WTC11 (cell line): ENCODE data around the gene TRIP12. TPM values are rescaled to one million over a fixed set of nuclear protein-coding genes. Genes with fewer than 3 reads are reported as not detected.

Experiments
- ATAC-seq: fragments of 200-7000 bp; cut with Tn5 transposase; 2 replicates; pipeline ENCODE4 v1.10.0; 2021; ENCODE audit warnings: mild to moderate bottlenecking, moderate library complexity
- CTCF ChIA-PET: fragments of 300-600 bp; sonication (Branson Sonifier 250); formaldehyde crosslinking; loops from one replicate; lab custom pipeline; 2021; ENCODE audit warnings: antibody characterized with exemption; lab: Charles Lee
- POLR2A ChIA-PET: fragments of 350-600 bp; sonication (Branson Sonifier 250); formaldehyde crosslinking; loops from one replicate; lab custom pipeline; 2021; ENCODE audit warnings: antibody characterized with exemption; lab: Charles Lee
- DNase-seq: peaks from one replicate; pipeline ENCODE4 v3.0.0; 2021; ENCODE audit warnings: low spot score
- H3K27ac Mint-ChIP-seq: 2 replicates; pipeline ENCODE4 v1.8.0; 2021; ENCODE audit warnings: mixed read lengths
- H3K27me3 Mint-ChIP-seq: 2 replicates; pipeline ENCODE4 v1.8.0; 2021; ENCODE audit warnings: low read depth, mild to moderate bottlenecking, moderate library complexity, mixed read lengths
- H3K36me3 Mint-ChIP-seq: 2 replicates; pipeline ENCODE4 v1.8.0; 2021; ENCODE audit warnings: mixed read lengths
- H3K4me1 Mint-ChIP-seq: 2 replicates; pipeline ENCODE4 v1.8.0; 2022; ENCODE audit warnings: mixed read lengths
- H3K4me3 Mint-ChIP-seq: 2 replicates; pipeline ENCODE4 v1.8.0; 2021; ENCODE audit warnings: mild to moderate bottlenecking, moderate library complexity, mixed read lengths
- H3K9me3 Mint-ChIP-seq: 2 replicates; pipeline ENCODE4 v1.8.0; 2021; ENCODE audit warnings: mixed read lengths
- ATF6 ChIP-seq: sonication (generic); formaldehyde crosslinking; IDR thresholded peaks from 2 replicates; pipeline ENCODE4 v1.8.1; 2023; ENCODE audit warnings: mild to moderate bottlenecking, missing genetic modification reagents
- CTCF ChIP-seq: fragments of 200-600 bp; IDR thresholded peaks from 2 replicates; pipeline ENCODE4 v1.8.0; 2022; ENCODE audit warnings: antibody characterized with exemption
- E2F5 ChIP-seq: sonication (generic); formaldehyde crosslinking; IDR thresholded peaks from 2 replicates; pipeline ENCODE4 v1.8.1; 2022; ENCODE audit warnings: mild to moderate bottlenecking, moderate library complexity, missing genetic modification reagents
- ESRRA ChIP-seq: sonication (generic); formaldehyde crosslinking; IDR thresholded peaks from 2 replicates; pipeline ENCODE4 v1.8.1; 2022; ENCODE audit warnings: mild to moderate bottlenecking, missing genetic modification reagents, borderline replicate concordance
- ETV6 ChIP-seq: sonication (generic); formaldehyde crosslinking; IDR thresholded peaks from 2 replicates; pipeline ENCODE4 v1.8.1; 2022; ENCODE audit warnings: mild to moderate bottlenecking, missing genetic modification reagents
- FOXP1 ChIP-seq: sonication (generic); formaldehyde crosslinking; IDR thresholded peaks from 2 replicates; pipeline ENCODE4 v1.8.0; 2022; ENCODE audit warnings: missing genetic modification reagents, mild to moderate bottlenecking, moderate library complexity, borderline replicate concordance
- JAZF1 ChIP-seq: fragments of 250-450 bp; sonication (Bioruptor Pico); IDR thresholded peaks from 2 replicates; pipeline ENCODE4 v1.9.0; 2021; ENCODE audit warnings: moderate library complexity, mild to moderate bottlenecking, inconsistent platforms
- NR2C2 ChIP-seq: sonication (generic); formaldehyde crosslinking; IDR thresholded peaks from 2 replicates; pipeline ENCODE4 v1.8.0; 2022; ENCODE audit warnings: mild to moderate bottlenecking, missing genetic modification reagents
- OVOL2 ChIP-seq: fragments of 250-450 bp; sonication (Bioruptor Pico); IDR thresholded peaks from 2 replicates; pipeline ENCODE4 v1.9.0; 2021; ENCODE audit warnings: mild to moderate bottlenecking, borderline replicate concordance
- PRRX2 ChIP-seq: fragments of 250-450 bp; sonication (Bioruptor Pico); IDR thresholded peaks from 2 replicates; pipeline ENCODE4 v1.8.0; 2021; ENCODE audit warnings: mild to moderate bottlenecking
- RORB ChIP-seq: fragments of 250-450 bp; sonication (Bioruptor Pico); IDR thresholded peaks from 2 replicates; pipeline ENCODE4 v1.9.0; 2021; ENCODE audit warnings: mild to moderate bottlenecking
- TCF7 ChIP-seq: sonication (generic); formaldehyde crosslinking; IDR thresholded peaks from 2 replicates; pipeline ENCODE4 v1.8.0; 2022; ENCODE audit warnings: mild to moderate bottlenecking, low read depth, missing genetic modification reagents, moderate library complexity
- TP53 ChIP-seq: sonication (generic); formaldehyde crosslinking; IDR thresholded peaks from 2 replicates; pipeline ENCODE4 v1.8.1; 2023; ENCODE audit warnings: mild to moderate bottlenecking, missing genetic modification reagents
- ZNF138 ChIP-seq: sonication (generic); formaldehyde crosslinking; conservative IDR thresholded peaks from 2 replicates; pipeline ENCODE4 v1.8.1; 2022; ENCODE audit warnings: mild to moderate bottlenecking, moderate library complexity, missing genetic modification reagents
- ZNF263 ChIP-seq: sonication (generic); formaldehyde crosslinking; IDR thresholded peaks from 2 replicates; pipeline ENCODE4 v1.8.1; 2022; ENCODE audit warnings: low read depth, mild to moderate bottlenecking, moderate library complexity, missing genetic modification reagents
- ZNF317 ChIP-seq: sonication (generic); formaldehyde crosslinking; IDR thresholded peaks from 2 replicates; pipeline ENCODE4 v1.8.1; 2023; ENCODE audit warnings: low read depth, mild to moderate bottlenecking, moderate library complexity, missing genetic modification reagents, borderline replicate concordance
- ZNF425 ChIP-seq: fragments of 250-450 bp; sonication (Bioruptor Pico); conservative IDR thresholded peaks from 2 replicates; pipeline ENCODE4 v1.9.0; 2021; ENCODE audit warnings: mild to moderate bottlenecking
- total RNA-seq: library from RNA; stranded (reverse); gene quantifications from 3 replicates; pipeline ENCODE4 v1.2.3, GENCODE V29; 2021
- TF ChIP-seq, protein P1 (sequence below): sonication (generic); formaldehyde crosslinking; IDR thresholded peaks from 2 replicates; pipeline ENCODE4 v1.8.1; 2023; ENCODE audit warnings: mild to moderate bottlenecking, missing genetic modification reagents, borderline replicate concordance

Gene TRIP12
- total RNA-seq, 1 experiment from 2014 or later = 149 TPM

DNA sequence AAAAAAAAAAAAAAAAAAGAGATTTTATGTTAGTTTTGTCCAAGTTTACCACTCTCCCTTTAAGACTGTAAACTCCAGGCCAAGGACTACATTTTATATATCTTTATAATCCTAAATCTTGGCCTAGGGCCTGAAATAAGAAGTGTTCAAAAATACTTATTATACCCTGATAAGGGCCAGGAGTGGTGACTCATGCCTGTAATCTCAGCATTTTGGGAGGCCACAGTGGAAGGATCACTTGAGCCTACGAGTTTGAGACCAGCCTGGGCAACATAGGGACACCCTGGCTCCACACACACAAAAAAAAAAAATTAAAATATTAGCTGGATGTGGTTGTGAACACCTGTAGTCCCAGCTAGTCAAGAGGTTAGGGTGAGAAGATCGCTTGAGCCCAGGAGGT lies 12.7 kb downstream of the TRIP12 start:
- ChIA-PET POLR2A (no interaction called here), CTCF (no interaction called here)
- TF ChIP-seq JAZF1 (CRISPR knock-in tag) = no peak
- no peak for TF ChIP-seq ESRRA (CRISPR knock-in tag)
- no peak for TF ChIP-seq OVOL2
- no peak for TF ChIP-seq NR2C2 (CRISPR knock-in tag)
- no peak for TF ChIP-seq TP53 (CRISPR knock-in tag)
- no peak for TF ChIP-seq ETV6
- no peak for TF ChIP-seq PRRX2
- no peak for TF ChIP-seq ZNF138
- TF ChIP-seq ZNF425 (CRISPR knock-in tag) = no peak
- TF ChIP-seq ZNF317 (CRISPR knock-in tag) = no peak
- TF ChIP-seq E2F5 (CRISPR knock-in tag) = no peak
- no peak for TF ChIP-seq TCF7 (CRISPR knock-in tag)
- TF ChIP-seq CTCF = no peak
- TF ChIP-seq RORB (CRISPR knock-in tag) = no peak
- no peak for TF ChIP-seq ZNF263 (CRISPR knock-in tag)
- no peak for TF ChIP-seq ATF6
- TF ChIP-seq, protein P1, sequence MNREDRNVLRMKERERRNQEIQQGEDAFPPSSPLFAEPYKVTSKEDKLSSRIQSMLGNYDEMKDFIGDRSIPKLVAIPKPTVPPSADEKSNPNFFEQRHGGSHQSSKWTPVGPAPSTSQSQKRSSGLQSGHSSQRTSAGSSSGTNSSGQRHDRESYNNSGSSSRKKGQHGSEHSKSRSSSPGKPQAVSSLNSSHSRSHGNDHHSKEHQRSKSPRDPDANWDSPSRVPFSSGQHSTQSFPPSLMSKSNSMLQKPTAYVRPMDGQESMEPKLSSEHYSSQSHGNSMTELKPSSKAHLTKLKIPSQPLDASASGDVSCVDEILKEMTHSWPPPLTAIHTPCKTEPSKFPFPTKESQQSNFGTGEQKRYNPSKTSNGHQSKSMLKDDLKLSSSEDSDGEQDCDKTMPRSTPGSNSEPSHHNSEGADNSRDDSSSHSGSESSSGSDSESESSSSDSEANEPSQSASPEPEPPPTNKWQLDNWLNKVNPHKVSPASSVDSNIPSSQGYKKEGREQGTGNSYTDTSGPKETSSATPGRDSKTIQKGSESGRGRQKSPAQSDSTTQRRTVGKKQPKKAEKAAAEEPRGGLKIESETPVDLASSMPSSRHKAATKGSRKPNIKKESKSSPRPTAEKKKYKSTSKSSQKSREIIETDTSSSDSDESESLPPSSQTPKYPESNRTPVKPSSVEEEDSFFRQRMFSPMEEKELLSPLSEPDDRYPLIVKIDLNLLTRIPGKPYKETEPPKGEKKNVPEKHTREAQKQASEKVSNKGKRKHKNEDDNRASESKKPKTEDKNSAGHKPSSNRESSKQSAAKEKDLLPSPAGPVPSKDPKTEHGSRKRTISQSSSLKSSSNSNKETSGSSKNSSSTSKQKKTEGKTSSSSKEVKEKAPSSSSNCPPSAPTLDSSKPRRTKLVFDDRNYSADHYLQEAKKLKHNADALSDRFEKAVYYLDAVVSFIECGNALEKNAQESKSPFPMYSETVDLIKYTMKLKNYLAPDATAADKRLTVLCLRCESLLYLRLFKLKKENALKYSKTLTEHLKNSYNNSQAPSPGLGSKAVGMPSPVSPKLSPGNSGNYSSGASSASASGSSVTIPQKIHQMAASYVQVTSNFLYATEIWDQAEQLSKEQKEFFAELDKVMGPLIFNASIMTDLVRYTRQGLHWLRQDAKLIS (CRISPR knock-in tag) = no peak
- no peak for TF ChIP-seq FOXP1
- DNase-seq = no peak
- Mint-ChIP-seq H3K27ac (no peak overlapping the region), H3K9me3 (no peaks in the 10 kb centered on the region), H3K27me3 (no peaks in the 10 kb centered on the region), H3K4me1 (peaks cover 37% of the 10 kb centered on the region), H3K36me3 (peaks cover 11% of the 10 kb centered on the region), H3K4me3 (no peak overlapping the region)
- no peak for ATAC-seq
